Stimulated activated CD8-positive, alpha-beta memory T cell treated with anti-CD3 and anti-CD28 coated beads, Interleukin-4, amount 100 ng/mL, for 24 hours (primary cell): ENCODE results near the gene KLHDC8A.

Experiments
- DNase-seq: peaks from one replicate; pipeline ENCODE4 v3.0.0-alpha.2; 2020; ENCODE audit warnings: low read depth

The KLHDC8A gene

DNA sequence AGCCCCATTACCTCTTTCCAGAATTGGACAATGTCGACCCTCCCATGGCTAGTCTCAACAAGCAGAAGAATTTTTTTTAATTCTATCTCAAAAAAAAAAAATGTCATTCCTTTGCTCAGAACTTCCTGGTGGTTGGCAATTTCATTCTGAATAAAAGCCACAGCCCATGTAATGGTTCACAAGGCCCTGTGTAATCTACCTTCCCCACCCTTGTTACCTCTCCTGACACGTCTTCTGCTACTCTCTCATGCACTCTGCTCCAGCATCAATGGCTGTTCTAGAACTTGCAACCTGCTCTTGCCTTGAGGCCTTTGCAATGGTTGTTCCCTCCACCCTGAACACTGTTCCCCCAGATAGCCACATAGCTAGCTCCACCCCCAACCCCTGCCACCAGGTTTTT is 60.6 kb downstream of the KLHDC8A start:
- DNase-seq = no peak

DNA sequence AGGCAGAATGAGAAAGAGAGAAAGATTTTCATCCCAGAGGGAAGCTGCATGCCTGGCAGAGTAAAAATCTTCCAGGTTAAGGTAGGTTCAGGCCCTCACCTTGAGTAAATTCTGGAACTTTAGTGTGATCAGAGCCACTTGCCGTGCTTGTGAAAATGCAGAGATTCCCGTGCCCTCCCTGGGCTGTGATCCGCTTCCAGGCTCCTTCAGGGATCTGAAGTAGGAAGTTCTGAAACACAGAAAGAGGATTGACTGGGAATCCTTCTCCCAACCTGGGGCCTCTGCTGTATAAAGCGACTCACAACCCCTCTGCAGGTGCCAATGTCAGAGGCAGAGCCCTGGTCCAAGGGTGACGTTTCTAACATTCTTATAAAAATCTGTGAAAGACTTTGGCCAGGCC is 61.8 kb downstream of the KLHDC8A start:
- DNase-seq = no peak

DNA sequence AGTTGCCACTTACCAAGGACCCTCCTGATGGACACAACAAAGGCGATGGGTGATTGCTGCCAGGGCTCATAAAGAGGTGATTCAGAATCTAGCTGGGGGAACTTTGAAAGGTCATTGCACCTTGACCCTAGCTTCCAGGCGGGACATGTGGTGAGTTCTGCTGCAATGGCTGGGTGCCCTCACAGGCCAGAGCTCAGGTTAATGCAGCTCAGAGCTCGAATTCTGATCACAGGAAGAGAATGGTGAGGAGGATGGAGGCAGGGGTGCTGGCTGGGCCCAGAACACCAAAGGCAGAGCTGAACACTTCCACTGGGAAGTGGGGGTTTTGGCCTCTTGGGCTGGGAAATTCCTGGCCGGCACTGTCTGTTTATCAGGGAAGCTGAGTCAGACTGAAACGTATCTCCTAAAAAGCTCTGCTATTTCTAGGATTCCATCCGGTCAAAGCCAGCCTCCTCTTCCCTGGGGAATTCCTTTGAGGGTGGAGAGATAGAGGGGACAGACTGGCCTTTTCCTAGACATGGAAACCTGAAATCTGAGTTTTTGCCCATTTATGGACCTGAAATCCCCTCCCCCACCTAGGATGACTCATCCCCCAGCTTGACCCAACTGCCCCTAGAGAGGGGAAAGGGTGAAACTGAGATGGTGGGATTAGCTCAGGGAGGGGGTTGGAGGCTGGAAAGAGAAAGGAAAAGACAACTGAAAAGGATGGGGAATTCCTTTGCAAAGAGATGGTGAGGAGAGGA is 62.4 kb downstream of the KLHDC8A start:
- DNase-seq = no peak

DNA sequence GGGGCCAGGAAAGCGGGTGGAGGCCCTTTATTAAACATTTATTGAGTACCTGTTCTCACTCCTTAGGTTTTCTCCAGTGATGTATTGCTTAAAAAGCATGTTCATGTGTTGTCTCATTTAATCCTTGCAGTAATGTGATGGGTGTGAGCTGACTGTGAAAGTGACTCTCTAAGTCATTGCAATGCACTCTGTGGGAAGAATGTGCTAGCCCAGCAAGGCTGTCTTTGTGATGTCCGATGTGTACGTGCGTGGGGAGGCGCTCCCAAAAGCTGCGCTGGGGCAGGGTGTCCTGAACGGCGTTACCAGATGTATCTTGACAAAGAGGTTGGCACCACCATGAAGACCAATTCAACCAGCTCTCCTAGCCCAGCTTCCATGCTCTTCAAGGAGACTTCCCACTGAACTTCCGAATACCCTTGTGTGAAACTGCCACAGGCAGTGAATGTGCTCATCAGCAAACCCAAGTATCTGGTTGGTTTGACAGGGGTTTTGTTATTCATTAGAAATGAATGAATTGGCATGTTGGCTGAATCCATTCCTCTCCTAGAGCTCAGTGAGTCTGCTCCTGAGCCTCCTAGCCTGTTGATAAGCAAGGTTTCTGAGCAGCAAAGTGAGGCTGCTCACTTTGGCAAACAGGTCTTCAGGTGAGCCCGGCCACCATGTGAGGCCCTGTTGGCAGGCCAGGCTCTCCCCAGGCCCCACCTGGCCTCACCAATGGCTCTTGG is 63.2 kb downstream of the KLHDC8A start:
- no peak for DNase-seq

DNA sequence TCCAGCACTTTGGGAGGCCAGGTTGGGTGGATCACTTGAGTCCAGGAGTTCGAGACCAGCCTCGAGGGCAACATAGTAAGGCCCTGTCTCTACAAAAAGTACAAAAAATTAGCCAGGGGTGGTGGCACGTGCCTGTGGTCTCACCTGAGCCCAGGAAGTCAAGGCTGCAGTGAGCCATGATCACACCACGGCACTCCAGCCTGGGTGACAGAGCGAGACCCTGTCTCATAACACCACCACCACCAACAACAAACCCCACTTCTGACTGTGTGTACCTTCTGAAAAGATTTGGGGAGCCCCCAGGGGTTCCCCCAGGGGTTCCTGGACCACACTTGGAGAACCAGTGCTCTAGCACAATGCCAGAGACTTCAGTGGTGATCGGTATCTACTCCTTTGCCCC is 65.1 kb downstream of the KLHDC8A start:
- DNase-seq = no peak

DNA sequence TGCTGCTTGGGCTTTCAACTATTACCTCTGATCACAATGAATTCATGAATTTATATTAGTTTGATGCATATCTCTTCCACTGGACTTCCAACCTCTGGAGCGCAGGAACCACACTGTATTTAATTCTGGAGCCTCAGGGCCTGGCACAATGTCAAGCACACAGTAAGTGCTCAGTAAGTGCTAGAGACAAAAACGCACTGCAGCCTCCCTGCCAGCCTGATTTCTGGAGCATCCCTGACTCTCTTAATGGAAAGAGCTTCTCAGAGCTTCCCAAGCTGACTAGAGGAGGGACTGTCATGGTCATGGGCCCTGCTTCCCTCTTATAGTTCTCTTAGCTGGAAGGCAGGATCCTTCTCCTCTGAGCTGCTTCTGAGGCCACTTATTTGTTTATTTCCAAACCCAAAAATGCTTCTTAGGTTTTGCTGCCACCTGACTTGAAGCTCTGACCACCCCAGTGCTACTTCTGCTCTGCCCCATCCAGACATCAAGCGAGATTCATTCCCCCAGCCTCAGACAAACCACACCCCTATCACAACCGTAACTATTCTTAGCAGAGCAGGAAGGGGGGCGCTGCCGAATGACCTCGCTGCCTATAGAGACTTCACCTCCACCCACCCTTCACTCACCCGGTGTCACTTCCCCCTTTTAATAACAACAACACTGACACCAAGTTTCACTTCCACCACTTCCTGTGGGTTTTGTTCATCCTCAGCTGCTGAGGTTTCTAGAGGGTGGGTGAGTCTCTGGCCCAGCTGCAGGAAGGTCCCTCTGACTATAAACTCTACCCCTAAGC is 68.8 kb downstream of the KLHDC8A start:
- peak; percentile 68 for DNase-seq

DNA sequence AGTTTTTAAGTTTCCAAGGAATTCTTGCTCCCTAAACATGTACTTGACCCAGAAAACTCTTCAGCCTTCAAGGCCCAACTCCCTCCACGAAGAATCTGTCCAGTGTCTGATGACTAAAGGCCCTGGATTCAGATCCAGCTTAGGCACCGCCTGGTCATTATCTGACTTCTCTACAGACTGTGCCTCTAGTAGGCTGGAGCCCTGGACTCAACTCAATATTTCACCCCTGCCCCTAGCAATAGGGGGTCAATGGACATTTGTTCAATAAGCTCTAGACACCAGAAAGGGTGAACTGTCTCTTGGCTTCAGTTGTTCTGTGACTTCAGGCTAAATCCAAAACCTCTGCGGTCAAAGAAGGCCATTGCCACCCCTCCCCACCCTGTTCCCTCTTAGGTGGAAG is 69.6 kb downstream of the KLHDC8A start:
- DNase-seq = no peak

DNA sequence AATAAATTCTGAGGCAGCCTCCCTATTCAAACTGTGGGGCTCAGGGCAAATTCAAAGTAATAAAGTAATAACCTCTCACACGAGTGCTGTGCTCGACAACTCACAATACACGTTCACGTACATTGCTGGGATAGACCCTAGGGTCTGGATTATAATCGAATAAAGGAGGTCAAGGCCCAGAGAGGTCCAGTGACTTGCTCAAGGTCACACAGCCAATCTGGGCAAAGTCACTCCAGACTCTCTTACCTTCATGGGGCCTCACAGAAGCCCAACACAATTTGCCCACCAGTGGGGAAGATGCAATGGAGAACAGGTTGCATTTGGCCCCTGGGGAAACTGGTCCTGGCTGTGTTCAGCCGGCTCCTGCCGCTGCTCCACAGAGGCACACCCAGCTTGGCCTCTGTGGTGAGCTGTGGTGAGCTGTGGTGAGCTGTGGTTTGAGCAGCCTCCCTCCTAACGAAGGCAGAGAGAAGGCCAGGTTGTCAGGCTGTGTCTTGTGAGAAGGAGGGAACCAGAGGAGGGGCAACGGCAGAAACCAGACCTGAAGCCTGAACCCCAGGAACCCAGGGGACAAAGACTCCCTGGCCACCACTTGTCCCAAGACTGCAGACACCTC is 70.3 kb downstream of the KLHDC8A start:
- peak; percentile 52 for DNase-seq
